Right kidney (tissue), 1 donor: ENCODE measurements around the gene MRPL39.

Experiments used
- DNase-seq: peaks from one replicate; pipeline ENCODE4 v3.0.0-alpha.2; 2016

The MRPL39 gene

GRCh38 chr21:25569711-25570110 lies 37.6 kb downstream of the MRPL39 start:
- DNase-seq = no peak

- no peak for DNase-seq
Observed at GRCh38 chr21:25569084-25569483, 38.2 kb downstream of the MRPL39 start.

- DNase-seq = peak; percentile 36
Observed at GRCh38 chr21:25568246-25568645, 39.0 kb downstream of the MRPL39 start.

GRCh38 chr21:25567472-25567871 lies 39.8 kb downstream of the MRPL39 start:
- DNase-seq = no peak

- DNase-seq = no peak
Observed at GRCh38 chr21:25566645-25567044, 40.6 kb downstream of the MRPL39 start.

- no peak for DNase-seq
Observed at GRCh38 chr21:25565272-25566211, 41.7 kb downstream of the MRPL39 start.

- DNase-seq = no peak
Observed at GRCh38 chr21:25564349-25564948, 42.8 kb downstream of the MRPL39 start.

- no peak for DNase-seq
Observed at GRCh38 chr21:25563361-25564116, 43.7 kb downstream of the MRPL39 start.

GRCh38 chr21:25562660-25563059 lies 44.6 kb downstream of the MRPL39 start:
- no peak for DNase-seq

- peak; percentile 81 for DNase-seq
Observed at GRCh38 chr21:25561668-25562641, 45.3 kb downstream of the MRPL39 start.

- no peak for DNase-seq
Observed at GRCh38 chr21:25560891-25561290, 46.4 kb downstream of the MRPL39 start.

GRCh38 chr21:25560271-25560685 lies 47.0 kb downstream of the MRPL39 start:
- no peak for DNase-seq

- DNase-seq = no peak
Observed at GRCh38 chr21:25559746-25560145, 47.5 kb downstream of the MRPL39 start.

GRCh38 chr21:25558123-25558522 lies 49.2 kb downstream of the MRPL39 start:
- DNase-seq = no peak

- DNase-seq = no peak
Observed at GRCh38 chr21:25557180-25557579, 50.1 kb downstream of the MRPL39 start.

- DNase-seq = no peak
Observed at GRCh38 chr21:25556091-25556490, 51.2 kb downstream of the MRPL39 start.

GRCh38 chr21:25555492-25555891 lies 51.8 kb downstream of the MRPL39 start:
- DNase-seq = no peak

GRCh38 chr21:25552856-25553255 lies 54.4 kb downstream of the MRPL39 start:
- no peak for DNase-seq

GRCh38 chr21:25551569-25551968 lies 55.7 kb downstream of the MRPL39 start:
- DNase-seq = no peak

GRCh38 chr21:25550352-25551120 lies 56.7 kb downstream of the MRPL39 start:
- no peak for DNase-seq

GRCh38 chr21:25541042-25541441 lies 66.2 kb downstream of the MRPL39 start:
- no peak for DNase-seq
